Measurements from ENCODE around the gene MACO1.

MACO1 gene

DNA sequence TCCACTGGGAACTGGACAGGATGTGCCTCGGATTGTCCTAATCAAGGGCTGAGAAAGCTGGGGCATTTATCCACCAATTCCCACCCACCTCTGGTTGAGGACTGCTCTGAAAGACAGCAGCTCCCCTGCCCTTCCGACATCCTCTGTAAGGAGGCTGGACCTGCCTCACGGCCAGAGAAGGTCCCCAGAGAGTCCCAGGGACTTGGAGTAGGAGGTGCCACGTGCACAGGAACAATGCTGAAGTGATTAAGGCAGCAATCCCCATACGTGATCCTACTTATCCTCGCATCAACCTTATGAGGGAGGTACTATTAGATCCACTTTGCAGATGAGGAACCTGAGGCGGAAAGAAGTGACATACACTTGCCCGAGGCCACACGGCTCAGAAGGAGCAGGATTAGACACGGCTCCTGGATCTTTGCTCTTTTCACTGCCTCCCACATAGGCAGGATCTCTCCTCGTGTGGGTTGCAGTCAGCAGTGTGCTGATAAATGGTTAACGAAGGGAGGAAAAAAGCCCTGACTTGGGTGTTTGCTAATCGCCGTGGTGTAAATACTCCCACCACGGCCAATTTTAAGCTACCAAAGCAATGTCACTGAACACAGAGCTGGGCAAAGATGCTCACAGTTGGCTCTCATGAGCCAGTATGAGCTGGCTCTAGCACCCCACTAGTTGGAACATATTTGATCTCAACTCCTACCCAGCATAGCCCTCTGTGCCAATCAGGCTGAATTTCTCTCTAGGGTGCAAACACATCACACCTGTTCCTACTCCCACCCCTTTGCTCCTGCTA is 94.1 kb downstream of the MACO1 start:
- DNase-seq (ENCODE audit: low spot score): no peak

GRCh38 chr1:25525361-25525688 is 94.6 kb downstream of the MACO1 start:
- no peak for DNase-seq (ENCODE audit: low spot score)

DNA sequence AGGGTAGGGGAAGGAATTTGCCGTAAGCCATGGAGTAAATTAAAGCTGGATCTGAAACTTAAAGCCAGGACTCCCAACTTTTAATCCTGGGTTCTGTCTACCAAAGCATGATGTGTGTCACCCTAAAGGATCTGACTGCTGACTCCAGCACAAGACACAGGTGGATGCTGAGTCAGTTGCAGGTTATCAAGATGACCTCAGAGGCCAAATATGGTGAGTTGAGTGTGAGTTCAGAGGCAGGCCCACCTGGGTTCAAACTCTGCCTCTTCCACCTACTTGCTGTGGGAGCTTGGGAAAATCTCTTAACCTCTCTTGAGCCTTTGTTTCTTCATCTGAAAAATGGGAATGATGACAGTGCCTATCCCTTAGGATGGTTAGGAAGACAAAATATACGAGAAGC is 96.1 kb downstream of the MACO1 start:
- DNase-seq (ENCODE audit: low spot score): no peak

DNA sequence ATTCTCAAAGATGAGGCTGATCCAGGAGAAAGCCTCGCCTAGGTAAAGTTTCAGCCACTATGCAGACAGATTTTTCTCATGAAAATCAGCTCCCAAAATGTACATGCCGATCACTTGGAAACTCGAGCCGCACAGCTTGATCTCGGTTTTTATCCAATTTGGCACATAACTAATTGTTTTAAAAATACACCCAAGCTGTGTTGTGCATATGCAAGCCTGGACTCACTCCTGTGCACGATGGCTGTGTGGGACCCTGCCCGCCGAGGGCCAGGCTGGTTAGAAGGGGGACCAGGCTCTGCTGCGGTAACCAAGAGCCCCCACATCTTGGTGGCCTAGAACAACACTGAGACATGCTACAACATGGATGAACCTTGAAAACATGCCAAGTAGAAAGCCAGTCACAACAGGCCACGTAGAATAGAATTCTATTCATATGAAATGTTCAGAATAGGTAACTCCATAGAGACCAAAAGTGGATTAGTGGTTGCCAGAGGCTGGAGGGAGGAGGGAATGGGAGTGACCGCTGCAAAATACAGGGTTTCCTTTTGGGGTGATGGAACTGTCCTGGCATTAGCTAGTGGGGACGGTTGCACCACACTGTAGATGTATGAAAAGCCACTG is 96.6 kb downstream of the MACO1 start:
- no peak for DNase-seq (ENCODE audit: low spot score)

DNA sequence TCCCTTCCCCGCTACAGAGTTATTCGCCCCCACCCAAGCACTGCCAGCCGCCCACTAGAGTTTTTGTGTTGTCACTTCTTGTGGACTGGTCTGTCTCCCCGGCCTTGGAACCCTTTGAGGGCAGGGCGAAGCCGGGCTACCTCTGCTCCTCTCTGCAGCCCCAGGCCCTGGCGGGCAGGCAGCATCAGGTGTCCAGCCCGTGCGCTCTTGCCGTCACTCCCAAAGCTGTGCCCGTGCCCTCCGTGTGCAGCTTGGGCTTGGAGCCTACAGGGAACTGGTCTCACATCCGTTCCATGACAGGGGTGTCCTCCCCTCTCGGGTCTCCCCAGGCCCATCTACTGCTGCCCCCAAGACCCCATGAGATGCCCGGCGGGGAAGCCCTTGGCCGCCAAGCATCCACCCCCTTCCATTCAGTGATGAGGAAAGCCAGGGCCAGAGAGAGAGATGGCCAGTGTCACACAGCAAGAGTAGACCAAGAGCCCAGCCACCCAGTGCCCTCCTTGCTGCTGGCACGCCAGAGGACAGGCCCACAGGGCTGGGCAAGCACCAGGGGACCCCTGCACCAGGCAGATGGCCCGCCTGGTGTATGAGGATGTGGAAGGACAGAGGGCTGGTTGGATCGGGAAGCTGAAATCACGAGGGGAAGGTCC is 97.4 kb downstream of the MACO1 start:
- no peak for DNase-seq (ENCODE audit: low spot score)

GRCh38 chr1:25528881-25529517 is 98.3 kb downstream of the MACO1 start:
- DNase-seq (ENCODE audit: low spot score): no peak

GRCh38 chr1:25529518-25530185 is 99.0 kb downstream of the MACO1 start:
- DNase-seq (ENCODE audit: low spot score): no peak

DNA sequence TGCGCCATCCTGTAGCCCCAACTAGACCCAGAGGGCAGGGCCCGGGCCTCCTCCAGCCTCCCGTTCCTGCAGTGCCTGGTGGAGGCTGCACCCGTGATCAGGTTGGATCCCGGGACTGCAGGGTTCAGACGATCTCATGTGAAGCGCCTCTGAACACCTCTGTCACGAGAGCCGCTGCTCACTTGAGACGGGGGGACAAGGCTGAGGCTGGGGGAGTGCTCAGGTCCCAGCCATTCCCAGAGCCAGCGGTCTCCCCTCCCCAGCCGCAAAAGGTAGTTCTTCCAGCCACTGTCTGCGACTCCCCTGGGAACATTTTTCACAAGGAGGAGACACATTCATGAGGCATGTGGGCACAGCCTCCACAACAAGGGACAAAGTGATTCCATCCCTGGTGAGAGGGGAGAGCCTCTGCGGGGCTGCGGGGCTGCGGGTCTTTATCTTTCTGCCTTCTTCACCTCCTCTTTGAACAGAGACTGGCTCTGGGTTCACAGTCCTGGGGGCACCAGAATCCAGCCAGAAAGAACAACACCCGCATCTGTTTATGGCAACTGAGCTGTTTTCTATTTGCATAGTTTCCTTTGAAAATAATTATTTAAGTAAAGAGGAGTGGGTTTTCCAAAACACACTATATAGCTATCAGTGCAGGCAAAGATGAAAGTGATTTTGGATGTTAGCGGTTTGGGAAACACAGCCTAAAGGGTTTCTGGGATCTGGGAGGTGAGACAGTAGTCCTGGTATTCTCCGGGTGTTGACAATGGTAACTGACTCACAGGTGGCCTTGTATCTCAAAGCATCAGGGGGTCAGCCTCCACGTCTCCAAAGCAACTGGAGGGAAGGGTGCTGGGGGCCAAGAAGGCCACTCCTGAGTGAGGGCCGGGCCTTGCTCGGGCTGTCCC is 99.7 kb downstream of the MACO1 start:
- no peak for DNase-seq (ENCODE audit: low spot score)

DNA sequence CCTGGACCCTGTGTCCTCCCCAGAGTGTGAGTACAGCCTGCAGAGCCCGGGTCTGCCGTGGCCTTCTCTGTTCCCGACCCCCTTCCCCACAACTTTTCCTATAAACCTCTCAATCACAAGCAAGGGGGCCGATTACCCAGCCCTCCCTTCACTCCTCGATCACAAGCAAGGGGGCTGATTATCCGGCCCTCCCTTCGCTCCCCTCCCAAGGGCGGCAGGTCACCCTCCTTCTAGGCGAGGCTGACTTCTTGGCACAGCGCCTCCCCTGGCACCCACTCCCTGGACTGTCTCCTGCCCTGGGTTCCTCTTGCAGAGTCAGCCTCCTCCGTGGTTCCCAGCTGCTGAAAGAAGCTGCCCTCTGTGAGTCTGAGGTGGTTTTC is 100.4 kb downstream of the MACO1 start:
- no peak for DNase-seq (ENCODE audit: low spot score)

DNA sequence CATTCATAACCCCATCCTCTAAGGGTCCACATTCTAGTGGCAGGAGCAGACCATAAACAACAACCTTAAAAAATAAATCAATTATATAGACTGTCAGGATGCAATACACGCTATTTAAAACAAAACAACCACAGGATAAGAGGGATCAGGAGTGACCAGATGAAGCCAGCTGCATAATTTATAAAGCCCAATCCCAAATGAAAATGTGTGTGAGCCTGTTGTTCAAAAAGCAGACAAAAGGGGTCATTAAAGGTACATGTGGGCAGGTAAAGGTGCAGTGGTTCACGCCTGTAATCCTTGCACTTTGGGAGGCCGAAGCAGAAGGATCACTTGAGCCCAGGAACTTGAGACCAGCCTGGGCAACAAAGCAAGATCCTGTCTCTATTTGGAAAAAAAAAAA is 102.3 kb downstream of the MACO1 start:
- DNase-seq (ENCODE audit: low spot score): no peak

DNA sequence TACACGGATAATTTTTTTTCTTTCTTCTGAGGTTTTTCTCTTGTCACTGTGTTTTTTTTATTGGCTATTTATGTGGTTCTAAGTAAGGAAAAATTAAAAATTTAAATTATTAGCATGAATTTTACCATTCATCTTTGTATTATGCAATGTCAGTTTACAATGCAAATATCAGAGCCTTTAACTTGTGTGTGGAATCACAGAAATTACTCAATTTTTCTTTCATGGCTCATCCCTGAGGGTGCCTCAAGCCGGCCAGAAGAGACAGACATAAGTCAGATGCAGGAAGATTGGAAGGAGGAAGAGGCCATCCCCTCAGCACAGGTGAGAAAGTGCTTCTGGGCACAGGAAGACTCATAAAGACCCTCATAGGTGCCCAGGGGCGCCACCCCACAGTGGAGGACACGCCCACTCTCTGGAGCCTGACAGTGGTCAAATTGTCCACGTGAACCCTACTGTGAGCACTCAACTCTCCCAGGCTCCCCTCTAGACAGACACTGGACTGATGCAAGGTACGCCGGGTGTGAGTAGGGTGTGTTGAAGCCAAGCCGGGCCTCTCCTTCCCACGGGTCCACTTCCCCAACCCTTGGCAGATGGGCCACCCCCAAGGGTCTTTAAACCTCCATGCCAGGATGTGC is 103.2 kb downstream of the MACO1 start:
- DNase-seq (ENCODE audit: low spot score): no peak

GRCh38 chr1:25534410-25534788 is 103.7 kb downstream of the MACO1 start:
- DNase-seq (ENCODE audit: low spot score): no peak

DNA sequence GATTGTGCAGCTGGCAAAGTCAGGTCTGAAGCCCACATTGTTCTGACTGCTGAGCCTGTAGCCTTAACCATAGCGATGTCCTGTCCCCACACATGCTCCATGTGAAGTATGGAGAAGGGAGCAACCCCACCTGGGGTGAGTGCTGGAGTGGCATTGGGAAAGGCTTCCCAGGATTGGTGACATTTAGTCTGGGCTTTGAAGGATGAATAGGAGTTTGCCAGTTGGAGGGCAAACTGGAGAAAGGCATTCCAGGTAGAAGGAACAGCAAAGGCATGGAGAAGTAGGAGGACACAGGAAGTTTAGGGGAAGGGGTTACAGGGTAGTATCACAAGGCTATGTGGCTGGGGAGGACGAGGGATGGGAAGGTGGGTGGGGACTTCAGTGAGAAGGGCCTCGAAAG is 105.4 kb downstream of the MACO1 start:
- DNase-seq (ENCODE audit: low spot score): no peak

DNA sequence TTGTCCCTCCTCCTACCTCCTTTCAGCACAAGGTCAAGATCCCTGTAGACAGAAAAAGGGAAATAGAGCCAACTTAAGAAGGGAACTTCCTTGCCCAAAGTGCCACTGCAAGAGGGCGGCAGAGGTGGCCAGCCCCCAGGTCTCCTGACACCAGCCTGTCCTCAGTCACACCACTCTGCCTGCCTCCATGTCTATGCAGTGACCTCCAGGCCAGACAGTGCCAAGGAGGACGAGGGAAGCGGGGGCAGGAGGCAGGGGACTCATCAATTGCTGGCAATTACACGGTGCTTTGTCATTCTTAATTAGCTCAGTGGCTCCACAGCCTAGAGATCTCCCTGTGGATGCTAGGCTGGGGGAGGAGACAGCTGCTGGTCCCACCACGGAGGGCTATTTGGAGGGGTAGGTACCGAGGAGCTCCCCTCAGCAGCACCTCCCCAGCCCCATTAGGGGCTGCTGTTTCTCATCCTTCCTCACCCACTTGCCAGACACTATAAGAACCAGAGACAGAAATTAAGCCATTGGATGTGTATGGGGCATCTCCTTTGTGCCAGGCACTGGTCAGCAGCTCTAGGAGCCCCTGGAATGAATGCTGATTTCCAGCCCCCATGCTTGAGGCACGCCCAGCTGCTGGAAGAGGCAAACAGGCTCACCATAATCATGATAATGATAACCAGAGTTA is 106.6 kb downstream of the MACO1 start:
- DNase-seq (ENCODE audit: low spot score): no peak

DNA sequence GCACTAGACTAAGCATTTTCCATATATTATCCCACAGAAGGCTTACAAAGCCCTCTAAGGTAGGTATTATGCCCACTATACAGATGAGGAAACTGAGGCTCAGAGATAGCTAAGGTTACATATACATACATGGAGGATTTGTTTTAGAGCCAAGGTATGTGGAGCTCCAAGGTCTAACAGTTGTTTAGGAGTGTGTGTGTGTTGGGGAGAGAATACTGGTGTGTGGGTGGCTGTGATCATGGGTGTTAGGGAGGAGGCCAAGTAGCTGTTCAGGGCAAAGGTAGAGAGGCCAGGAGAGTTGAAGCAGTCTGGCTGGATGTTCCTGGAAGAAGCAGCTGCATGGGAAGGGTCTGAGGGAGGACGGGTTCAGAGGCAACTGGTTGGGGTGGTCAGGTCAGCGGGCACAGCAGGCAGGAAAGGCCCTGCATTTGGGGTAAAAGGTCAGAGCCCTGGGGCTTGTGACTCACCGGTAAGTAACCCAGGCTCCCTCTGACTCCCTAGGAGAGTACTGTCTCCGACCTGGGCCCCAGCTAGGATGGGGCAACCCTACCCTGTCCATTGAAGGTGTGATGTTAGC is 107.6 kb downstream of the MACO1 start:
- no peak for DNase-seq (ENCODE audit: low spot score)

GRCh38 chr1:25540750-25541342 is 110.1 kb downstream of the MACO1 start:
- no peak for DNase-seq (ENCODE audit: low spot score)

DNA sequence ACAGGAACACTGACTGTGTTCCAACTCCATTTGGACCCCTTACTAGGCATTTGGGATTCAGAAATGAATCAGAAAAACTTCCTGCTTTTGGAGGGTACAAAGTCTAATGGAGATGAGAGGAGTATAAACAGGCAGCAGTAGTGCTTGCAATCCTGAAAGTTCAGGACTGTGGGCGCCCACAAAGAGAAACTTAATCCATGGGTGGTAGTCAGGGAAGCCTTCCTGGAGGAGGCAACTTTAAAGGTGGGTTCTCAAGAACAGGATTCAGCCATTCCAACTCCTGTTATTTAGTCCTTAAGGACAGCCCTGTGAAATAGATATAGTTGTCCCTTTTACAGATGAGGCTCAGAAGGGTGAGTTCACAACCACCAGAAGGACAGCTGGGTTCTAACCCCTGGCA is 110.7 kb downstream of the MACO1 start:
- no peak for DNase-seq (ENCODE audit: low spot score)

- DNase-seq (ENCODE audit: low spot score): no peak
Observed at GRCh38 chr1:25541889-25542658, 111.4 kb downstream of the MACO1 start.

DNA sequence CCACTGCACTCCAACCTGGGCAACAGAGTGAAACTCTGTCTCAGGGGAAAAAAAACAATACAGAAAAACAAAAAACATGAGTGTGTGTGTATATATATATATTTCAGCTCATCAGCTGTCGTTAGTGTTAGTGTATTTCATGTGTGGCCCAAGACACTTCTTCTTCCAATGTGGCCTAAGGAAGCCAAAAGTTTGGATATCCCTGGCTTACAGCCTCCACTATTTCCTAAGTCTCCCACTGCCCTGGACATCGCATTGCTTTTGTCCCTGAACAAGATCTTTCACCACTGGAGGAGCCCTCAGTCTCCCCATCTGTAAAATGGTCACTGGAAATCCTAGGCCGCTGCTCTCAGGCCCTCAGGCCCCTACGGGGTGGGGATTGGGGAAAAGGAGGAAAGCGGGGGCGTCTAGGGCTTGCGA is 112.3 kb downstream of the MACO1 start:
- no peak for DNase-seq (ENCODE audit: low spot score)

Measured in RKO (cell line).